ENCODE results near the gene TMTC2.
"Not testable (repeated sequence)": the region's sequence is repeated elsewhere in the genome, so short reads cannot be mapped to it uniquely, and the experiment has no call there.

Gene TMTC2

DNA sequence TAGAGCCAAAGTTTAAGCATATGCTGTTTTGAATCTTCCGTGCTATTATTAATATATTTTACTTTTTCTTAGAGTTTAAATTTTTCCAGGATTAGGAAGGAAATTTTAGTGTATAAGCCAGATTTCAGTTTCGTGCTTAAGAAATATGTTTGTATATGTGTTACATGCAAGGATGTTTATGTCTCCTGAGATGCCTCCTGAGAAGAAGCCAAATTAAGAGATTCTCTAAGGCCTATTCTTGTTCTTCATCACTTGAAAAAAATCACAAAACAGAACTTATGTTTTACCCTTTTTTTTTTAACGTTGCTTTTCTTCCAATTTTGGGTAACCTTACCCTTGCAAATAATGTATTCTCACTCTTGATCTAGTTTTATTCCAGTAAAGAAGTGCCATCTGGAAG is 412.7 kb downstream of the TMTC2 start:
- no peak for DNase-seq

DNA sequence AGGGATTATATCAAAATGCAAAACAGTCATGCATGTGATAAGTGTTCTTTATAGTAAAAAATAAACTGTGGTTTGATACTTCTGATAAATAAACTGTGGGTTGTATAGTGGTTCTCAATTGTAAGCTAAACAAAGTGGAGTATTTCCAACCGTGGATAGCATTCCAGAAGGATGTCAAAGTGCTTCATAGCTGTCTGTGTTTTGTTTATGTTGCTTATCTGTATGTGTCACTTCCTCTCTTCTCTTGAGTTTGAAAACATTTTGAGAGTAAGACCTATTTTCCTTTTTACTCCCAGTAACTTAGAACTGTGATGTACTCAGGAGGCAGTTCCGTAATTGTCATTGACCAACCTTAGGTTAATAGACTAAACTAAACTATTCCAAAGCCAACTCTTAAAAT is 415.8 kb downstream of the TMTC2 start:
- DNase-seq, result peak in 1 of 2 experiments; percentile 35

DNA sequence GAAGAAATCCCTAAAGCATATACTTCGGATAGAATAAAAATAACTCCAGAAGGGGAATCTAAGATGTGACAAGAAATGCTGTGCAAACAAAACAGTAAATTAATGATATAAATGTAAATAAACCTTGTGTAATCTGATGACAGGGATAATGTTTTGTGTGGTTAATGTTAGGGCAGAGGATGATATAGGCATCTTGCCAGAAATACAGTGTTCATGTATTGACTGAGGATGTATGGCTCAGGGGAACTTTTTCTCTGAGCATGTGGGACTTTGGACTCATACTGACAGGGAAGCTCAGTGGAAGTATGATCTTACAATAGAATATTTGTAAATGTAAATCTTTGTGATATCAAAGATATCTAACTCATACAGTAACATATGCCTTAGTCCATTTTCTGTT is 420.2 kb downstream of the TMTC2 start:
- no peak for DNase-seq

DNA sequence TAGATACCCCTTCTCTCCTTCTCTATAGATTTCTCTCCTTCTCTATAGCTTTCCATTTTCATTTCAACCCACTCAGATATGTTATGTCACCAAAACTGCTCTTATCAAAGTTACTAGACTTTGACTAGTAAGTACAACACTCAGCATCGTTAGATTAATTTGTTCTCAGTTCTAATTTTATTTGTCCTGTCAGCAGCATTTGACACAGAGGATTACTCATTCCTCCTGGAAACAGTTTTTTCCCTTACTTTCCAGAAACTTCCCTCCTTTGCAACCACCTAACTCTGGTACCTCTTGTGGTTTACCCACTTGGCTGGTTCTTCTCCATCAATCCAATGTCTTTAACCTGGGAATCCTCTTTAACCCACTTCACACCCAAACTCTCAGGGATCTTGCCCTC is 423.7 kb downstream of the TMTC2 start:
- DNase-seq, result no peak

DNA sequence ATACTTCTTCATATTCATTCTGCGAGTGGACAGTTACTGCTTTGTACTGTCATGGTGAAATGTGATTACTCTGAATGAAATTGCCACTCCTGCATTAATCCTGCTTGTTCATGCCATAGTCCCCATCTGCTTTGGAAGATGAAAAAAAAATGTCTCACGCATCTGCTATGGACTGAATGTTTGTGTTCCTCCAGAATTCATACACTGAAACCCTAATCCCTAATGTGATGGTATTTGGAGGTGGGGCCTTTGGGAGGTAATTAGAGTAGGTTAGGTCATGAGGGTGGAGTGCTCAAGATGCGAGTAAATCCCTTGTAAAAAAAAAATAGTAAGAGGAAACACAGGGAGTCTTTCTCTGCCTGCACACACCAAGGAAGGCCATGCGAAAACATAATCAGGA is 427.2 kb downstream of the TMTC2 start:
- no peak for DNase-seq

DNA sequence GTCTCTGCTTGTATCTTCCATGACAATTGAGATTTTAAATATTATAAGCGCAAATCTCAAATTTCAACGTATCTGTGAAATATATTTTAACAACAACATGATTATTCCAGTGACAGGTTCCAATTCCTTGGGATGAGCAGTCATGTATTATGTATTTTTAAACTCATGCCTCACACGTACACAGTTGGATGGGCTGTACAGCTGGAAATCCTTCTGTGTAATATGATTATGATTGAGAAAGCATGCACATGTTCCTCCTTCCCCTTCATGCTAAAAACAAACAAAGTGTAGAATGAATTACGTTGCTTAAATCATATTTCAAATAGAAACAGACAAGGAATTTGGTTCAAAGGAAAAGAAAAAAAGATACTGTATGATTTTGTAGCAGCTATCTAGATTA is 428.3 kb downstream of the TMTC2 start:
- DNase-seq, result no peak

DNA sequence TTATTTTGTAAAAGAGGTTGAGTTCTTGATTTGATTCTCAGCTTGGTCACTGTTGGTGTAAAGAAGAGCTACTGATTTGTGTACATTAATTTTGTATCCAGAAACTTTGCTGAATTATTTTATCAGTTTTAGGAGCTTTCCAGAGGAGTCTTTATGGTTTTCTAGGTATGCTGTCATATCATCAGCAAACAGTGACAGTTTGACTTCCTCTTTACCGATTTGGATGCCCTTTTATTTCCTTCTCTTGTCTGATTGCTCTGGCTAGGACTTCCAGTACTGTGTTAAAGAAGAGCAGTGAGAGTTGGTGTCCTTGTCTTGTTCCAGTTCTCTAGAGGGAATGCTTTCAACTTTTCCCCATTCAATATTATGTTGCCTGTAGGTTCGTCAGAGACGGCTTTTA is 431.2 kb downstream of the TMTC2 start:
- not testable (repeated sequence) for DNase-seq

DNA sequence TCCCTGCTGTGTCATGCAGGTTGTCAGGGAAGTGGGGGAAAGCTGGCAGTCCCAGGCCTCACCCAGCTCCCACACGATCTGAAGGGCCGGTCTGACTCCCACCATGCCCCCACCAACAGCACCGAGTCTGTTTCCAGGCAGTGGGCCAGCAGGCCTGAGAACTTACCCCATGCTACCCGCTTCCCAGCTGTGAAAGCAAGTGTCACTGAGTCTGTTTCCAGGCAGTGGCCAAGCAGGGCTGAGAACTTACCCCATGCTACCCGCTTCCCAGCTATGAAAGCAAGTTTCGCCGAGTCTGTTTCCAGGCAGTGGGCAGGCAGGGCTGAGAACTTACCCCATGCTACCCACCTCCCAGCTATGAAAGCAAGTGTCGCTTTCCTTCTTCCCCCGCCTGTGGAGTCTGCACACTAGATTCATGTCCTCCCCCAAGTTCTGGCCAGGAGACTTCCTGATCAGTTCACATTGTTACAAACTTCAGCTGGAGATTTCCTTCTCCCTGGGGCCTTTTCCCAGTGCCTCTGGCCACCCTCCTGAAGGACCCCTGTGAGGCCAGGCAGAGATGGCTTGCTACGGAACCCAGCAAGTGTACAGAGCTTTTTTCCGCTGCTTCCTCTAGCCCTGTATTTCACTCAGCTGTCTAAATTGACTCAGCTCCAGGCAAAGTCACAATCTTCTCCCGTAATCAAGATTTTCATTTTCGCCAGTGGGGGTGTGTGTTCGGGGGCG is 435.4 kb downstream of the TMTC2 start:
- DNase-seq, result no peak

DNA sequence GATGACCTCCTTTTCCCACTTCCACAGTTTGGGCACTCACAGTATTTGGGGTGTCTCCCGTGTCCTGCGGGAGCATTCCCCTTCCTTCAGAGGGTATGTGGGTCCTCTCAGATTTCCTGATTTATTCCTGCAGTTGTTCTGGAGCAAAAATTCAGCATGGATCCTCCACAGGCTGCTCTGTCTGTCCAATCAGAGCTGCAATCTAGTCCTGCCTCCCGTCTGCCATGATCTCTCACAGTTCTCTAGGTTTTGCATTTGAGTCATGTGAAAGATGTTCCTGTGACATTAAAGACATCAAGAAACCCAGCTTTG is 435.9 kb downstream of the TMTC2 start:
- no peak for DNase-seq

DNA sequence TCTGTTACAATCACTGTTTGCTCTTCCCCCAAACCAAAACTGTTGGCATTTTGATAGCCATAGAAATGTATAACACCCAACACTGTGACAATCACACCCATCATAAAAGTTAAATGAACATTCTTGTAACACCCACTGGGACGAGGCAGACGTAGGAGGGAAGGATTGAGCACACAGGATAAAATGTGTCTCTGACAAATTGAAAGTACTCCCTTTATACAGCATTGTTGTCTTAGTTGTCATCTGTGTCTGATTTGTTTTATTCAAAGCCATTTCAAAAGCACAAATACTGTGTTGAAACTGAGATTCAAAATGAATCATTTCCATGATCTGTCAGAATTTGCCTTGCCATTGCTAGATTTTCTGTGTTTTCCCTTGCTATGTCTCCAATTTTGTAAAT is 436.3 kb downstream of the TMTC2 start:
- no peak for DNase-seq

DNA sequence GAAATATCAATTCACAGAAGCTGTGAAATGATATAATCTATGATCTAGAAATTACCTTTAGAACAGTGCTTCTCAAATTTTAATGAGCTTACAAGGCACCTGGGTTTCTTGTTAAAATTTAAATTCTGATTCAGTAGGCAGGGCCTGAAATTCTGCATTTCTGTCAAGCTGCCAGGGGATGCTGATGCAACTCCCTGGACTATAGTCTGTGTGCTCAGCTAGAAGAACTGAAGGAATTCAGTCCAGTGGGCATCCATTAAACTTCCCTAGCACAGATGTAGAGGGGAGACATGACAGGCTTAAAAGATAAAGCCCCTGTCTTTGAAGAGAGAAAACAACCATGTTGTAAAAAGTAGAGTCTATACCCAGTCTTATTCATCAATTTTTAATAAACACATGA is 441.8 kb downstream of the TMTC2 start:
- DNase-seq, result no peak

DNA sequence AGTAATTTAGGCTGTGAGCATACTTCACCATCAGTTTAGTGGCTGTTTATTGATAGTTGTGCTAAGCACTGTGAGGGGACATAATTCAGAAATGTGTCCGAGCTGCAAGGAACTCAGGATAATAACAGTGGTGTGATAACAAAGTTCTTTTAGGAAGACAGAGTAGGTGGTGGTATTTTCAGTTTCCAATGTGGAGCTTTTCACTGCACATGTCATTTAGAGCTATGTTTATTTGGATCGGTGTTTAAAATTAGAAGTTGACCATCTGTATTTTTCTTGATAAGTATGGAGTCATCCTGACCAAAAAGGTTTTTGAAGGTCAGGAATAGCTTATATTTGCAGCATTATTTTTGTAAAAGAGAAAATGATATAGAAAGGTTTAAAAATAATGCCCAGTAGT is 443.5 kb downstream of the TMTC2 start:
- DNase-seq, result no peak

DNA sequence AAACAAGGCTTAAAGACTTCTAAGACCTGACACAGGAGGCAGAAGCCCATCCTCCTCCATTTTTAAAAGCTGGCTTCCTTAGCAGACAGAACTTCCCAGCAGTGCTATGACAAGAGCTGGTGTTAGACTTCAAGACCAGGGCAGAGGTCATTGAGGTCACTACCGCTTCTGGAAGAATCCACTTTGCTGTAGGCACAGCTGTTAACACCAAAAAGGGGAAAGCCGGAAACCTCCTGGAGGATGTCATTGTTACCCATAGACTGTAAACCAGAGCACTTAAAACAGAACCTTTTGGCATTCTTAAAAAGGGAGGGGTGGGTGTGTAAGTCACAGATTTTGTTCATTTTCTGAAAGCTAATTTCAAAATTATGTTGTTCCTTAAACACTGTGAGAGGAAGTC is 445.7 kb downstream of the TMTC2 start:
- DNase-seq, result no peak

DNA sequence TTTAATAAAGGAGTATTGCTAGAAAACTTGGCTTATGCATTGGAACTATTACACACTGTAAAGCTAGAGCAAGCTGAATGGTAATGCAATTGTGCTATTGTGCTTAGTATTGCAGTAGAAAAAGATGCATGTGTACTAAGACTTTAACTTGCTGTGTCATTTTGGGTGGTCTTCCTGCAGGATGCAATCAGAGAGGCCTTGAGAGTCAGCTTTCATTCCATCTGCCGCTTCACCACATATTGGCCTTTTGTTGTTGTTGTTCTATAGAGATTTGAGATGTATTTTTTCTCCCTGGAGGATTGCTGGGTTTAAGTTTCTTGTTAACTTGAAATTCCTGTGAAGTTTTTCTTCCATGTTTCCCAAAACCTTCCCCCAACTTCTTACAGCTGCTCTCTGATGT is 449.7 kb downstream of the TMTC2 start:
- DNase-seq, result no peak

DNA sequence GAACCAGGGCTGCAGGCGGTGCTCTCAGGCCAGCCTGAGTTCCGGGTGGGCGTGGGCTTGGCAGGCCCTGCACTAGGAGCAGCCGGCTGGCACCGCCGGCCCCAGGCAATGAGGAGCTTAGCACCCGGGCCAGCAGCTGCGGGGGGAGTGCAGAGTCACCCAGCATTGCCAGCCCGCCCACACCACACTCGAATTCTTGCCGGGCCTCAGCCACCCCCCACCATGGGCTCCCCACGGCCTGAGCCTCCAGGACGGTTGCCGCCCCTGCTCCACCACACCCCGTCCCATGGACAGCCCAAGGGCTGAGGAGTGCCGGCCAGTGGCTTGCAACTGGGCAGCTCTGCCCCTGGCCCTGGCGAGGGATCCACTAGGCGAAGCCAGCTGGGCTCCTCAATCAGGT is 453.4 kb downstream of the TMTC2 start:
- no peak for DNase-seq

DNA sequence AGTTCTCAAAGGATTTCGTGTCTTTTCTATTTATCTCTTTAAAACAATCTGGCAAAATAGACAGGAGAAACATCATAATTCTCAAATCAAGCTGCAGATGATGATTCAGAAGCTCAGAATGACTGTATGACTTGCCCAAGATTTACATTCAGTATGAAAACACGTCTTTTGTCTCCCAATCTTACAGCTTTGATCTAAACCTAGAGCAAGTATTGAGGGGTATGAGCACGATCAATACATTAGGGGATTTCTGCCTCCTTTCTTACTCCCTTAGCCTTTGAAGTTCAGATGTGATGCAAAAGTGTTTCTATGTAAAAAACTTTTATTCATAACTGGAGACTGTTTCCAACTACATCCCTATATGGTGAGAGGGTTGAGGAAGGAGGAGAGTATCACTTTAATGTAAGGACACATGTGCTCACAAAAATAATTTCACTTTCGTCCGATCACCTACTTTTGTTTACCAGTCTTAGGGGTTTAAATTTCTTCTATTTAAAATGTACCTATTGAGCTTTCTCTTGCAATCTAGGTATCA is 454.8 kb downstream of the TMTC2 start:
- no peak for DNase-seq

DNA sequence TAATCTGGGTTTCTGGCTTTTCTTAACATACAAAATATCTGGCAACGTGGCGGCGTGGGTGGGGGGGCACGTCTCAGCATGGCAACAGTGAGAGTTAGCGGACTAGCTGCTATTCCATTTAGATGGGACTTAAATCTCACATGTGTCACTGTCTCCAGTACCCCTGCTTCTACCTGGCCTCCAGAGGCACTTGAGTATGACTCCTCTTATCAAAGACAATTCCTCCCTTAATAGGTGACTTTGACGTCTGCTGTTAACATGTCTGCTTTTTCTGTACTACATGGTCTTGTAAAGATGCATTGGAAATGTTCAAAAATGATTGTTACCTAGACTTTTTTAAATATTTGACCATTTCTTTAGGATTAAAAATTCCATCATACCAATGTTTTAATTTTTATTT is 456.2 kb downstream of the TMTC2 start:
- no peak for DNase-seq

DNA sequence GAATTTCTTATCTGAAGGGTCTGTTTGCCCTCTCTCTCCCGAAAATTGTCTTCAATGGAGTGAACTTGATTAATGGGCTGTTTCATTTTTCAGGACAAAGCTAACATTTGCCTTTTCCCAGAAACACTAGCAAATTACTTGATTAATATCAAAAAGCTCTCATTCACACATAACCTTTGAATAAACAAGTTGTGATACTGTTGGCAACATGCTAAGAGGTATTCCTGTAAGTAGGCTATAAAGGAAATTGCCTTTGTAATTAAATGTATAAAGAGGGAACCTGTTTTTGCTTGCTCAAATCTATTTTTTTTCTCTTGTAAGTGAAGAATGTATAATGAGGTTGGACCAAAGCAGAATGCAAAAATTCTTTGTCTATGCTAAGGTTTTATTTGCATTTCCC is 457.2 kb downstream of the TMTC2 start:
- DNase-seq, result no peak

DNA sequence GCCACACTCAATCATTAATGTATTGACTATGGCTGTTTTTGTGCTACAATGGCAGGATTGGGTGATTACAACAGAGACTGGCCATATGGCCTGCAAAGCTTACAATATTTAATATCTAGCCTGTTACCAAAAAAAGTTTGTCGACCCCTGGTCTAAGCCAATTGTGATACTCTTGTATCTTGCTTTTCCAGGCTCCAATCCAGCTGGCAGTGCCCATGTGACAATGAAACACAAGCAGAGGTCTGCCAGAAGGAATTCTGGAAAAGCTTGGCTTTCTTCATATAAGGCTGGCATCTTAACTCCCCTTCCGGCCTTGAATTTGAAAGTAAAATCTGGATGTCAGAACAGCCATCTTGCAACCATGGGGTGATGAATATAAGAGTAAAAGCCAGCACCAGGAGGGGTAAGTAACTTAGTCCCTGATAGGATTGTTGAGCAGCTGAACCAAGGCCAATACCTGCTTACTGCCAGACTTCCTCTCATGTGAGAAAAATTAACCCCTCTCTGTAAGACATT is 458.7 kb downstream of the TMTC2 start:
- DNase-seq, result no peak

DNA sequence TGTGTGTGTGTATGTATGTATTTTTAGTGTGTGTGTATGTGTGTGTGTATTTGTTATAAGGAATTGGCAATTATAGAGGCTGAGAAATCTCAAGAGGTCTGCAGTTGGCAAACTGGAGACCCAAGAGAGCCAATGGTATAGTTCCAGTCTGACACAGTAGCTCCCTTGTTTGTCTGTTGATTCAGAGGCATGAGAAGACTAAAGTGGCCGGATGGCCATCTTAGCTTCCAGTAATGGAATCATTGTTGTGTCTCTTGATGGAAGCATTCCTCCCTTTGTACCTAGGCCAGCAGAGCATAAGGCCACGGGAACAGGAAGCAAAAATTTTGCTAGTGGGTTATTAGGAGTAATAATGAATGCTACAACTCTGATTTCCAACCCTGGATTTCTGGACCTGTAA is 460.6 kb downstream of the TMTC2 start:
- no peak for DNase-seq

DNA sequence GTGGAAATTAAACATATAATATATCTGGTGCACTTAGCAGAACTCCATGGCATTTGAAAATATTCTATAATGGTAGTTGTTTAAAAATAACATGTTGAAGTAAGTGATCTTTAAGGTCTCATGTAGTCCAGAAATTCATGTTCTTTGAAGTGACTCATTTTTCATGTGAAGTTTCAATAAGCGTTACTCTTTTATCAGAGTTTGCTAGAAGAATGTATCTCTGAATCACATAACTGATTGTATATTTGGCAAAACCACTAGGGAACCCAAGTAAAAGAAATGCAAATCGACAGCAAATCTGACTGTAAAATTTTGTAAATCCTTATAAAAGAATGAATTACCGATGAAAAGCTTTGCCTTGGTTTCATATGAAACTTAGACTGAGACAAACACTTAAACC is 463.3 kb downstream of the TMTC2 start:
- no peak for DNase-seq

DNA sequence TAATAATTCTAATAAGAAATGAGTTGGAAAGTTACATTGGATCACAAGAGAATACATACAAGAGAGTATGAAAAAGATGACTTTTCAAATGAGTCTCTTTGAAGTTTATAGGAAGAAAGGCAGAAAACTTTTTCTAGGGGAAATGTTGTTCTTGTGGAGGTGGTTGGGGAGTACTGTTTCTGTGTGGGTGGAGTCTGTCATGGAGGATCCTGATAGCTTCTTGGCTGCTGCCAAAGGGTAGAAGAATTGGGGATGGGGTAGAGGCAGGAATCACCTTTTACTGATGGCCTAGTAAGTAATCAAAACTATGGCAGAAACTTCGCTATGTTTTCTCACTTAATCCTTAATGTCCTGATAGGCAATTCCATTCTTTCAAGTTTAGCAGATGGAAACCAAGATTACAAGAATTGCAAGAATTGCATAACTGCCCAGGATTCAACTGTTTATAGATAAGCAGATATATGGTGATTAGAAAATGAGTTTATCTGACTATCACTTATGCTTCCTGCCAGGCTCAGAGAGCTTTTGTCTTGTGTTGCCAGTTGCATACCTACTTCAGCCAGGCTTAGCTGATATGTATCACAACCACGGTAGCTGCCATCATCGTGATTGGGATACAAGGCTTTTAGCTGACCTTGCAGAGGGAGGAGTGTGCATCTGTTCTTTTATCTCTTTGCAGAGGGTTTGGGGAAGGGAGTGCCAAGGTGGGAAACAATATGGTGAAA is 463.9 kb downstream of the TMTC2 start:
- no peak for DNase-seq

DNA sequence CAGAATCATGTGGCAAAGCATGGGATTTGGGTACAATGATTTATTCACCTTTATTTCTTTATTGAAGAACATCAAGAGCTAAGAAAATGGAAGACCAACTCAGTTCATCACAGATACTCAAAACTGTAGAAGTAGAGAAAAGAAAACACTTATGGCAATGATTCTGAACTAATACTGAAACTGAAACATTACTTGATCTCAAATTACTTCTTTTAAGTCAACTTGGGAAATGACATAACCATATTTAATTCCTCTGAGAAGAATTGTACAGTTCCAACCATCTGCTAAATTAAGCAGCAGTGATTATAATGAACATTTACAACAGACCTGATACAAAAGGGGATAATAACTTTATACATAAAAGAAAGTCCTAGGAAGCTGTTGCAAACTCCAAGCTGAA is 466.5 kb downstream of the TMTC2 start:
- no peak for DNase-seq

DNA sequence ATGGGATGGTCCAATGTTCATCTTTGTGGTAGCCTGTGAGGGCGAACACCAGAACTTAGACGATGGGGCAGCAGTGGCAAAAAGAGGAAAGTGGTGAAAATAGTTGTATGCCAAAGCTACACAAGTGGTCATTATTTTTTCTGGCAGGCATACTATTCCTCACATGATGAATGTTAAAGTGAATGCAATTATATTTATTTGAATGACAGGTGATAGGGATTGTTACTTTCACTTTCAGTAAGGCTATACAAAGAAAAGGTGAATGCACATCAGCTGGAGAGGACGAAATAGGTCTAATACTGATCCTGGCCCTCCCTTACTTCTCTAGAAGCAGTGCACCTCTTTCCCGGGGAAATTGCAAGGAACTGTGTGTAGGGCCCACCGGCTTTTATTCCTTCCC is 470.1 kb downstream of the TMTC2 start:
- DNase-seq, result no peak

DNA sequence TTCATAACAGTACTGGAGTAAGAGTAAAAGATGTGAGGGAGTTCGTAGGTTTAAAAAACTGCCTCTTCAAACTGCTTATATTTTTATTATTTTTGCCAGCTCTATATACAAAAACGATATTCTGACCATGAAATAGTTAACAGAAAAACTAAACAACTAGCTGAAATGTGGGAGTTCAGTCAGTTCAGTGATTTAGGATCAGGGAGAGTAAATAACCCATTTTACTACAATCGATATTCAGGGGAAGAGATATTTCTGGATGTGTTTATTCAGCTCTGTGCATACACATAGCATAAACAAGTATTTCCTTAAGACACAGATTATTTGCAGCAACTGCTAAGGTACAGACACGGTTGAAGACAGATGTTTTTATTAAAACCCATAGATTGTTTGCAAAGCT is 470.9 kb downstream of the TMTC2 start:
- DNase-seq, result no peak

Data from SW 1271 (cell line).